SK-N-SH (cell line): Measurements from ENCODE around the gene PDE4D. TPM values are rescaled to one million over a fixed set of nuclear protein-coding genes. Genes with fewer than 3 reads are reported as not detected.

Experiments
- CTCF ChIA-PET: fragments of 300-600, 350-600 bp; formaldehyde crosslinking; extraction: SDS; loops from one replicate; lab custom pipeline; 2021; lab: Yijun Ruan, JAX
- POLR2A ChIA-PET: fragments of 350-600 bp; sonication (Branson Sonifier 250); formaldehyde crosslinking; extraction: SDS; loops from one replicate; lab custom pipeline; 2020; ENCODE audit warnings: antibody characterized with exemption, inconsistent platforms; lab: Yijun Ruan, JAX
- DNase-seq: peaks from one replicate; pipeline ENCODE4 v3.0.0; 2012
- H2AFZ ChIP-seq: fragments of 200-600 bp; sonication (generic); 2 replicates; pipeline ENCODE4 v1.8.1; 2016; ENCODE audit warnings: antibody characterized with exemption, mild to moderate bottlenecking, low read depth
- H3F3A ChIP-seq: fragments of 200-600 bp; sonication (generic); replicated peaks from 2 replicates; pipeline ENCODE3; 2016; ENCODE audit warnings: antibody characterized with exemption, mild to moderate bottlenecking; ENCODE audit not compliant: insufficient read depth
- H3K27ac ChIP-seq, 2 experiments: fragments of 200-500 bp in 1 of 2; fragments of 200-600 bp in 1 of 2; sonication (Bioruptor generic) in 1 of 2; sonication (generic), shearing (Covaris generic) in 1 of 2; 2 replicates each; pipeline versions ENCODE4 v1.5.1 to v1.6.1; 2014 to 2016; ENCODE audit warnings: low read depth in 2 of 2, inconsistent platforms in 1 of 2, low read length in 1 of 2, mild to moderate bottlenecking in 1 of 2, mixed read lengths in 1 of 2
- H3K27me3 ChIP-seq: fragments of 200-600 bp; sonication (generic), shearing (Covaris generic); 2 replicates; pipeline ENCODE4 v1.6.1; 2016; ENCODE audit warnings: mixed run types; ENCODE audit not compliant: insufficient read depth
- H3K36me3 ChIP-seq, 2 experiments: fragments of 200-500 bp in 1 of 2; fragments of 200-600 bp in 1 of 2; sonication (Bioruptor generic) in 1 of 2; sonication (generic) in 1 of 2; replicated peaks in 1 of 2; 2 replicates each; pipeline versions ENCODE3 to v1.5.1; 2014 to 2016; ENCODE audit warnings: low read length in 1 of 2, mild to moderate bottlenecking in 1 of 2; ENCODE audit not compliant: insufficient read depth in 2 of 2, control insufficient read depth in 1 of 2
- H3K4me1 ChIP-seq, 2 experiments: fragments of 200-500 bp in 1 of 2; fragments of 200-600 bp in 1 of 2; sonication (Bioruptor generic) in 1 of 2; sonication (generic), shearing (Covaris generic) in 1 of 2; 2 replicates each; pipeline versions ENCODE4 v1.5.1 to v1.6.1; 2014 to 2016; ENCODE audit warnings: low read depth in 1 of 2, low read length in 1 of 2, mixed run types in 1 of 2; ENCODE audit not compliant: insufficient read depth in 2 of 2, control insufficient read depth in 1 of 2
- H3K4me2 ChIP-seq: fragments of 200-600 bp; sonication (generic), shearing (Covaris generic); 2 replicates; pipeline ENCODE4 v1.6.1; 2017; ENCODE audit warnings: mixed run types
- H3K4me3 ChIP-seq, 2 experiments: fragments of 200-500 bp in 1 of 2; fragments of 200-600 bp in 1 of 2; sonication (Bioruptor generic) in 1 of 2; sonication (generic), shearing (Covaris generic) in 1 of 2; 2 replicates each; pipeline versions ENCODE4 v1.5.1 to v1.8.1; 2014 to 2016; ENCODE audit warnings: low read depth in 2 of 2, inconsistent platforms in 1 of 2, low read length in 1 of 2, mild to moderate bottlenecking in 1 of 2, mixed read lengths in 1 of 2, moderate library complexity in 1 of 2
- H3K79me2 ChIP-seq: fragments of 200-600 bp; sonication (generic); 2 replicates; pipeline ENCODE4 v1.8.1; 2017; ENCODE audit warnings: mild to moderate bottlenecking; ENCODE audit not compliant: insufficient read depth
- H3K9ac ChIP-seq: fragments of 200-600 bp; sonication (generic); 2 replicates; pipeline ENCODE4 v1.6.1; 2017; ENCODE audit warnings: mixed run types
- H3K9me2 ChIP-seq: fragments of 200-600 bp; sonication (generic); 2 replicates; pipeline ENCODE4 v1.6.1; 2017; ENCODE audit warnings: mixed run types
- H3K9me3 ChIP-seq: fragments of 200-600 bp; sonication (generic); 2 replicates; pipeline ENCODE4 v1.6.1; 2017; ENCODE audit warnings: mixed run types, mild to moderate bottlenecking, moderate library complexity
- H4K20me1 ChIP-seq: fragments of 200-600 bp; sonication (generic); 2 replicates; pipeline ENCODE4 v1.6.1; 2017; ENCODE audit warnings: mild to moderate bottlenecking, mixed run types; ENCODE audit not compliant: insufficient read depth
- CHD2 ChIP-seq: fragments of 150-350 bp; IDR thresholded peaks from 2 replicates; pipeline ENCODE4 v1.6.1; 2018; ENCODE audit warnings: low read length; ENCODE audit not compliant: partially characterized antibody
- EP300 ChIP-seq, 2 experiments: IDR thresholded peaks; 2 replicates each; pipeline versions ENCODE4 v1.4.0 to v1.6.1; 2012; ENCODE audit warnings: borderline replicate concordance in 1 of 2, low read depth in 1 of 2, low read length in 1 of 2
- EZH2phosphoT487 ChIP-seq: fragments of 200-600 bp; sonication (generic); IDR thresholded peaks from 2 replicates; pipeline ENCODE4 v1.6.1; 2017; ENCODE audit warnings: low read depth, mixed run types, mild to moderate bottlenecking, antibody characterized with exemption, moderate library complexity, borderline replicate concordance
- FOSL2 ChIP-seq: IDR thresholded peaks from 2 replicates; pipeline ENCODE4 v1.4.0; 2012; ENCODE audit warnings: low read depth, mild to moderate bottlenecking, moderate library complexity, borderline replicate concordance
- FOXJ3 ChIP-seq: sonication (generic); formaldehyde crosslinking; IDR thresholded peaks from 2 replicates; pipeline ENCODE4 v1.5.1; 2020; ENCODE audit warnings: mild to moderate bottlenecking, missing genetic modification reagents
- MEF2A ChIP-seq: IDR thresholded peaks from 2 replicates; pipeline ENCODE4 v1.4.0; 2012; ENCODE audit warnings: low read depth, borderline replicate concordance
- RFX5 ChIP-seq: IDR thresholded peaks from 2 replicates; pipeline ENCODE4 v1.6.1; 2012; ENCODE audit warnings: mild to moderate bottlenecking, improper control_type of control experiment, low read length
- RXRA ChIP-seq: IDR thresholded peaks from 2 replicates; pipeline ENCODE4 v1.4.0; 2012; ENCODE audit warnings: low read depth, mild to moderate bottlenecking, borderline replicate concordance
- SMC3 ChIP-seq: IDR thresholded peaks from 2 replicates; pipeline ENCODE4 v1.6.1; 2012; ENCODE audit warnings: low read depth, low read length, improper control_type of control experiment
- TAF1 ChIP-seq: IDR thresholded peaks from 2 replicates; pipeline ENCODE4 v1.6.1; 2012; ENCODE audit warnings: low read depth, mild to moderate bottlenecking, low read length, moderate library complexity, borderline replicate concordance
- TCF12 ChIP-seq: IDR thresholded peaks from 2 replicates; pipeline ENCODE4 v1.4.0; 2012
- YY1 ChIP-seq: IDR thresholded peaks from 2 replicates; pipeline ENCODE4 v1.4.0; 2012; ENCODE audit warnings: low read depth, mild to moderate bottlenecking
- WGBS: methylation state at CpG from one replicate; pipeline ENCODE4 v1.1.6; 2017; ENCODE audit warnings: low lambda C conversion rate; 5-methylcytosine and 5-hydroxymethylcytosine counted together
- polyA plus RNA-seq, 3 experiments: library from polyadenylated mRNA; depleted of rRNA; stranded (reverse); fragments of >200 nt; gene quantifications; 2 replicates each; pipeline ENCODE4 v1.2.3, GENCODE V29; 2012
- TF ChIP-seq, protein P1 (sequence below): fragments of 150-350 bp; IDR thresholded peaks from 2 replicates; pipeline ENCODE4 v1.6.1; 2016; ENCODE audit warnings: mild to moderate bottlenecking, low read depth, low read length
- TF ChIP-seq, protein P2 (sequence below): IDR thresholded peaks from 2 replicates; pipeline ENCODE4; 2012
- TF ChIP-seq, protein P3 (sequence below): fragments of 150-350 bp; IDR thresholded peaks from 2 replicates; pipeline ENCODE4 v1.6.1; 2017; ENCODE audit warnings: antibody characterized with exemption, low read length, low read depth, borderline replicate concordance
- TF ChIP-seq, protein P4 (sequence below): IDR thresholded peaks from 2 replicates; pipeline ENCODE4 v1.4.0; 2012; ENCODE audit warnings: low read depth, borderline replicate concordance
- TF ChIP-seq, protein P5 (sequence below): fragments of 200-600 bp; sonication (generic); IDR thresholded peaks from 2 replicates; pipeline ENCODE4 v1.6.1; 2017; ENCODE audit warnings: antibody characterized with exemption, mild to moderate bottlenecking, moderate library complexity

PDE4D gene
- polyA plus RNA-seq, 1 of the 3 experiments (the other 2 are of a cell fraction) = 2.4 TPM

DNA sequence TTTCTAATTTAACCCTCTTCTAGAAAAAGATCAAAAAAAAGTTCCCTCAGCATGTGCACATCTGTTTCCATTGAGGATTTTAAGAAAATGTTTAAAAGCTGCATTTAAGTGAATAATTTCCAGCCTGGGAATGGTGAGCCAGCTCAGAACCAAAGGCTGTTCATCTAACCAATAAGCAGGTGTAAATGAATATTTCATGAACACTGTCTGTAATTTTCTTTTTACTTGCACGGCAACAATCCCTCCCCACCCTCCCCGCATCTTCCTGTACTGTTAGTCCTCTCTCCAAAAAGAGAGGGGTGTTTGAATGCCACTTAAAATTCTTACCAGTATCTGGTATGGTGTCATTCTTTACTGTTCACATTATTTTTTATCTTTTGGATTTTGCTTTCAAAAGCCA lies 425.6 kb downstream of the PDE4D start:
- Histone ChIP-seq H3K9me2 (no peaks in the 10 kb centered on the region), H3F3A (no peaks in the 10 kb centered on the region), H3K79me2 (no peaks in the 10 kb centered on the region), H3K4me1 (peaks cover 0 to 7% of the 10 kb centered on the region in 2 experiments; a peak in 2 of 4 replicates), H3K27ac (peak overlapping the region in 1 of 2 experiments; percentile 43; a peak in 1 of 4 replicates), H3K4me2 (no peak overlapping the region)
- POLR2A ChIA-PET = no interaction called here
- CTCF ChIA-PET = interaction anchor here (0.8 kb wide), 1 partner anchor 294 kb away, joined by 3 read pairs; no protein-coding TSS in a partner anchor
- 89% methylated on average over 2 of the region's 2 CpGs for WGBS
- no peak for TF ChIP-seq RXRA
- TF ChIP-seq FOXJ3 (CRISPR knock-in tag) = no peak
- TF ChIP-seq MEF2A = no peak
- no peak for TF ChIP-seq SMC3
- no peak for TF ChIP-seq TAF1
- TF ChIP-seq, protein P1, sequence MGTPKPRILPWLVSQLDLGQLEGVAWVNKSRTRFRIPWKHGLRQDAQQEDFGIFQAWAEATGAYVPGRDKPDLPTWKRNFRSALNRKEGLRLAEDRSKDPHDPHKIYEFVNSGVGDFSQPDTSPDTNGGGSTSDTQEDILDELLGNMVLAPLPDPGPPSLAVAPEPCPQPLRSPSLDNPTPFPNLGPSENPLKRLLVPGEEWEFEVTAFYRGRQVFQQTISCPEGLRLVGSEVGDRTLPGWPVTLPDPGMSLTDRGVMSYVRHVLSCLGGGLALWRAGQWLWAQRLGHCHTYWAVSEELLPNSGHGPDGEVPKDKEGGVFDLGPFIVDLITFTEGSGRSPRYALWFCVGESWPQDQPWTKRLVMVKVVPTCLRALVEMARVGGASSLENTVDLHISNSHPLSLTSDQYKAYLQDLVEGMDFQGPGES = no peak
- no peak for TF ChIP-seq EZH2phosphoT487
- TF ChIP-seq, protein P2, sequence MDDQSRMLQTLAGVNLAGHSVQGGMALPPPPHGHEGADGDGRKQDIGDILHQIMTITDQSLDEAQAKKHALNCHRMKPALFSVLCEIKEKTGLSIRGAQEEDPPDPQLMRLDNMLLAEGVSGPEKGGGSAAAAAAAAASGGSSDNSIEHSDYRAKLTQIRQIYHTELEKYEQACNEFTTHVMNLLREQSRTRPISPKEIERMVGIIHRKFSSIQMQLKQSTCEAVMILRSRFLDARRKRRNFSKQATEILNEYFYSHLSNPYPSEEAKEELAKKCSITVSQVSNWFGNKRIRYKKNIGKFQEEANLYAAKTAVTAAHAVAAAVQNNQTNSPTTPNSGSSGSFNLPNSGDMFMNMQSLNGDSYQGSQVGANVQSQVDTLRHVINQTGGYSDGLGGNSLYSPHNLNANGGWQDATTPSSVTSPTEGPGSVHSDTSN = no peak
- TF ChIP-seq TCF12 = no peak
- TF ChIP-seq, all 33 proteins: peak for 0
- Histone ChIP-seq H4K20me1 (no peaks in the 10 kb centered on the region), H3K9me3 (no peaks in the 10 kb centered on the region), H3K27me3 (no peaks in the 10 kb centered on the region), H3K9ac (no peak overlapping the region), H3K36me3 (no peaks in the 10 kb centered on the region), H2AFZ (no peak overlapping the region), H3K4me3 (no peak overlapping the region)
- DNase-seq = no peak

DNA sequence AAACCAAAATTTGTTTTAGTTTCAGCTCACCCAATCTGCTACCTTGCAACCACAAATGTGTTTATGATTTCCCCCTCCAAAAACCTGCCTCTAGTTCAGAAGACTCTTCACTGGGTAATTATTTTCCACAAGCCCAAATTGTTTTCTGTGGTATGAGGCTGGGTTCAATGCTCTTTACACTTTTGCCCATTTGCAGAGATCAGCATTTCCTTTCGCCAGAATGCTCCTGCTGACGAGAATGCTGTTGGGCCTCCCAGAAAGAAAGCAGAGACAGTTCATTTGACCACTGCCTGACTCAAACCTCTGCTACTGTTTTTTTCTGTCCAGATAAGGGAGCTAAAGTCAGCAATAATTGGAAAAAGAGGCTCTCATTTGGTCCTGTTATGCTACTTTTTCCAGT lies 427.3 kb downstream of the PDE4D start:
- WGBS = 93% methylated on average over 2 of the region's 2 CpGs
- POLR2A ChIA-PET = no interaction called here

More for the DNA sequence above, 427.3 kb downstream of the PDE4D start:
- no peak for DNase-seq
- Histone ChIP-seq H3K4me3 (no peak overlapping the region), H3K79me2 (no peaks in the 10 kb centered on the region), H3K27me3 (no peaks in the 10 kb centered on the region), H2AFZ (no peak overlapping the region), H3K9me2 (no peaks in the 10 kb centered on the region), H4K20me1 (no peaks in the 10 kb centered on the region), H3F3A (no peaks in the 10 kb centered on the region), H3K9ac (no peak overlapping the region), H3K9me3 (no peaks in the 10 kb centered on the region), H3K4me2 (no peak overlapping the region), H3K36me3 (no peaks in the 10 kb centered on the region), H3K4me1 (peaks cover 0 to 7% of the 10 kb centered on the region in 2 experiments; a peak in 2 of 4 replicates)
- CTCF ChIA-PET = interaction anchor here (0.7 to 1.1 kb wide), 2 partner anchors 15 to 207 kb away, joined by 3 to 4 read pairs; no protein-coding TSS in a partner anchor
- TF ChIP-seq, protein P3, sequence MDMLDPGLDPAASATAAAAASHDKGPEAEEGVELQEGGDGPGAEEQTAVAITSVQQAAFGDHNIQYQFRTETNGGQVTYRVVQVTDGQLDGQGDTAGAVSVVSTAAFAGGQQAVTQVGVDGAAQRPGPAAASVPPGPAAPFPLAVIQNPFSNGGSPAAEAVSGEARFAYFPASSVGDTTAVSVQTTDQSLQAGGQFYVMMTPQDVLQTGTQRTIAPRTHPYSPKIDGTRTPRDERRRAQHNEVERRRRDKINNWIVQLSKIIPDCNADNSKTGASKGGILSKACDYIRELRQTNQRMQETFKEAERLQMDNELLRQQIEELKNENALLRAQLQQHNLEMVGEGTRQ = no peak
- no peak for TF ChIP-seq FOSL2
- TF ChIP-seq CHD2 = no peak
- TF ChIP-seq, protein P4, sequence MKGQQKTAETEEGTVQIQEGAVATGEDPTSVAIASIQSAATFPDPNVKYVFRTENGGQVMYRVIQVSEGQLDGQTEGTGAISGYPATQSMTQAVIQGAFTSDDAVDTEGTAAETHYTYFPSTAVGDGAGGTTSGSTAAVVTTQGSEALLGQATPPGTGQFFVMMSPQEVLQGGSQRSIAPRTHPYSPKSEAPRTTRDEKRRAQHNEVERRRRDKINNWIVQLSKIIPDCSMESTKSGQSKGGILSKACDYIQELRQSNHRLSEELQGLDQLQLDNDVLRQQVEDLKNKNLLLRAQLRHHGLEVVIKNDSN = no peak
- TF ChIP-seq EZH2phosphoT487 = no peak
- no peak for TF ChIP-seq YY1
- TF ChIP-seq RFX5 = no peak
- TF ChIP-seq, protein P5, sequence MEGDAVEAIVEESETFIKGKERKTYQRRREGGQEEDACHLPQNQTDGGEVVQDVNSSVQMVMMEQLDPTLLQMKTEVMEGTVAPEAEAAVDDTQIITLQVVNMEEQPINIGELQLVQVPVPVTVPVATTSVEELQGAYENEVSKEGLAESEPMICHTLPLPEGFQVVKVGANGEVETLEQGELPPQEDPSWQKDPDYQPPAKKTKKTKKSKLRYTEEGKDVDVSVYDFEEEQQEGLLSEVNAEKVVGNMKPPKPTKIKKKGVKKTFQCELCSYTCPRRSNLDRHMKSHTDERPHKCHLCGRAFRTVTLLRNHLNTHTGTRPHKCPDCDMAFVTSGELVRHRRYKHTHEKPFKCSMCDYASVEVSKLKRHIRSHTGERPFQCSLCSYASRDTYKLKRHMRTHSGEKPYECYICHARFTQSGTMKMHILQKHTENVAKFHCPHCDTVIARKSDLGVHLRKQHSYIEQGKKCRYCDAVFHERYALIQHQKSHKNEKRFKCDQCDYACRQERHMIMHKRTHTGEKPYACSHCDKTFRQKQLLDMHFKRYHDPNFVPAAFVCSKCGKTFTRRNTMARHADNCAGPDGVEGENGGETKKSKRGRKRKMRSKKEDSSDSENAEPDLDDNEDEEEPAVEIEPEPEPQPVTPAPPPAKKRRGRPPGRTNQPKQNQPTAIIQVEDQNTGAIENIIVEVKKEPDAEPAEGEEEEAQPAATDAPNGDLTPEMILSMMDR = no peak
- TF ChIP-seq MEF2A = no peak
- no peak for TF ChIP-seq EP300 (IDR thresholded peaks at IDR 0.05; ENCODE audit: borderline replicate concordance in 1 of 2, low read depth in 1 of 2, low read length in 1 of 2)
- TF ChIP-seq, all 33 proteins: peak for 0
- peak overlapping the region in 1 of 2 experiments; percentile 87; a peak in 2 of 4 replicates for H3K27ac ChIP-seq
